ENCODE measurements around the gene TSC2.

The TSC2 gene

DNA sequence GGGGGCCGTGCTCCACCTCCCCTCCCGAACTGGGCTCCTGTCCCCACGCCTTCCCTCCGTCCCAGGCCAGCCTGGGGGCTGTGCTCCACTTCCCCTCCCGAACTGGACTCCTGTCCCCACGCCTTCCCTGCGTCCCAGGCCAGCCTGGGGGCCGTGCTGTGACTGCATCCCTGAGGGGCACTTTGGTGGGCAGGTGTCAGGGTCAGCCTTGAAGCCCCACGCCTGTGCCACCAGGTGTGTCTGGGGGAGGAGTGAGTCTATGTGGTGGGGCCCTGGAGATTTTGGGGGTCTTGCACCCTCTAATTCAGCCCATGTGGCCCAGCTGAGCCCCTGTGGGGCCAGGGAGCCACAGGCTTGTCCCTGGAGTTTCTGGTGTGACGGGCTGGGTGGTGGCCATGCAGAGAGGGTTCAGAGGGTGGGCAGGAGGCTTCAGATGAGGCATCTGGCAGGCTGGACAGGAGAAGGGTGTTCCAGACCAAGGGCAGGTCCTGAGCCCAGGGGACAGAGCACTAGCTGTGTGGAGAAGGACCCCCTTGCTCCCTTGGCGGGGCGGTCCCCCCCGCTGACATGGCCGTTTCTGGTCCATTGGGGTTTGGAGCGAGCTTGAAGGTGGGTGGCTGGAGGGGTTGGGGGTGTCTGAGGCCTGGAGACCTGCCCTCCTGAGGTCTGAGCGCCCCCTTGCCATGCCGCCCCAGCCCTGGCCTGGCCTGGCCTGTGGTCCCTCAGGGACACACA, 12.9 kb upstream of the TSC2 start:
- H3K4me1 ChIP-seq (ENCODE audit: insufficient read depth, low read length, severe bottlenecking), result no peaks in the 10 kb centered on the region
- no peak overlapping the region for H3K4me3 ChIP-seq (ENCODE audit: low read depth, low read length, poor library complexity, severe bottlenecking)
- H3K27me3 ChIP-seq (ENCODE audit: insufficient read depth, low read length), result peaks cover 22% of the 10 kb centered on the region
- H3K9me2 ChIP-seq (ENCODE audit: low read depth, low read length), result no peaks in the 10 kb centered on the region
- TF ChIP-seq EZH2 (IDR thresholded peaks at IDR 0.05; ENCODE audit: borderline replicate concordance, low read length), result no peak
- TF ChIP-seq, protein P1, sequence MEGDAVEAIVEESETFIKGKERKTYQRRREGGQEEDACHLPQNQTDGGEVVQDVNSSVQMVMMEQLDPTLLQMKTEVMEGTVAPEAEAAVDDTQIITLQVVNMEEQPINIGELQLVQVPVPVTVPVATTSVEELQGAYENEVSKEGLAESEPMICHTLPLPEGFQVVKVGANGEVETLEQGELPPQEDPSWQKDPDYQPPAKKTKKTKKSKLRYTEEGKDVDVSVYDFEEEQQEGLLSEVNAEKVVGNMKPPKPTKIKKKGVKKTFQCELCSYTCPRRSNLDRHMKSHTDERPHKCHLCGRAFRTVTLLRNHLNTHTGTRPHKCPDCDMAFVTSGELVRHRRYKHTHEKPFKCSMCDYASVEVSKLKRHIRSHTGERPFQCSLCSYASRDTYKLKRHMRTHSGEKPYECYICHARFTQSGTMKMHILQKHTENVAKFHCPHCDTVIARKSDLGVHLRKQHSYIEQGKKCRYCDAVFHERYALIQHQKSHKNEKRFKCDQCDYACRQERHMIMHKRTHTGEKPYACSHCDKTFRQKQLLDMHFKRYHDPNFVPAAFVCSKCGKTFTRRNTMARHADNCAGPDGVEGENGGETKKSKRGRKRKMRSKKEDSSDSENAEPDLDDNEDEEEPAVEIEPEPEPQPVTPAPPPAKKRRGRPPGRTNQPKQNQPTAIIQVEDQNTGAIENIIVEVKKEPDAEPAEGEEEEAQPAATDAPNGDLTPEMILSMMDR (IDR thresholded peaks at IDR 0.05; ENCODE audit: low read length), result no peak
- no peaks in the 10 kb centered on the region for H3F3A ChIP-seq (ENCODE audit: insufficient read depth, low read length)
- no peak overlapping the region for H3K9ac ChIP-seq (ENCODE audit: low read length)
- H3K27ac ChIP-seq (ENCODE audit: low read depth, low read length, poor library complexity, severe bottlenecking), result no peak overlapping the region
- no peaks in the 10 kb centered on the region for H3K9me3 ChIP-seq (ENCODE audit: low read length)
- no peaks in the 10 kb centered on the region for H3K36me3 ChIP-seq (ENCODE audit: insufficient read depth, low read length)
- no peaks in the 10 kb centered on the region for H3K79me2 ChIP-seq (ENCODE audit: insufficient read depth, low read length)
- no peak overlapping the region for H3K4me2 ChIP-seq (ENCODE audit: low read length)
- H2AFZ ChIP-seq (ENCODE audit: low read length), result no peak overlapping the region
- no peaks in the 10 kb centered on the region for H4K20me1 ChIP-seq (ENCODE audit: insufficient read depth, low read length)

DNA sequence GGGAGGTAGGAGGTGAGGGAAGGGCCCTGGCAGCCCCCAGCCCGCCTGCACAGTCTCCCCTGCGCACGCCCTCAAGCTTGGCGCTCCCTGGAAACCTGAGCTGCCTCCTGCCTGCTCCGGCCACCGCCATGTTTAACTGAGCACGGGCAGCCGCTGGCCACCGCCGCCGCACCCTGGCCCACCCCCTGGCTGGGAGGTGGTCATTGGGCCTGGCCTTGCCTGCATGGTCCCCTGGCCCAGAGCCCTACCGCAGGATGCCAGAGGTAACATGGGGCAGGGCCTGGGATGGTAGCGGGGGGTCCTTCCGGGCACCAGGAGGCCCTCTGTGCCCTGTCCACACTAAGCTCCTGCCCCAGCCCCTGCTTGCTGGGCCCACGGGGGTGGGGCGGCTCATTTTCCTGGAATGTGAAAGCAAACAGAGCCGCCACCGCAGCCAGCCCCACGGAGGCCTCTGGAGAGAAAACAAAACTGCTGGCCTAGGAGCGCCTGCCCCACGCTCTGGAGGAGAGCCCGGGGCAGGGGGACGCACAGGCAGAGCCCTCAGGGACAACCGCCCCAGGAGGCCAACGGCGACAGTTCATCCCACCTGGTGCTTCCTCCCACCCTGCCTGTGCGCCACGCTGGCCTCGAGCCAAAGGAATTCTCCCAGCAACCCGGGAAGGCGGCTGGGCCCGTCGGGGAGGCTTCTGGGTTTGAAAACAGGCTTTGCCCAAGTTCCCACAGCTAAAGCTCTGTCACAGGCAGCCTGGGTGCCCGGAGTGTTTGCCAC, 12.2 kb upstream of the TSC2 start:
- TF ChIP-seq EZH2 (IDR thresholded peaks at IDR 0.05; ENCODE audit: borderline replicate concordance, low read length), result no peak
- TF ChIP-seq, protein P1 (IDR thresholded peaks at IDR 0.05; ENCODE audit: low read length), result no peak
- Histone ChIP-seq H3K4me3 (ENCODE audit: low read depth, low read length, poor library complexity, severe bottlenecking) (no peak overlapping the region), H2AFZ (ENCODE audit: low read length) (no peak overlapping the region), H4K20me1 (ENCODE audit: insufficient read depth, low read length) (no peaks in the 10 kb centered on the region), H3K9me2 (ENCODE audit: low read depth, low read length) (no peaks in the 10 kb centered on the region), H3K9me3 (ENCODE audit: low read length) (no peaks in the 10 kb centered on the region), H3K4me2 (ENCODE audit: low read length) (no peak overlapping the region), H3K36me3 (ENCODE audit: insufficient read depth, low read length) (no peaks in the 10 kb centered on the region), H3K4me1 (ENCODE audit: insufficient read depth, low read length, severe bottlenecking) (no peaks in the 10 kb centered on the region), H3K79me2 (ENCODE audit: insufficient read depth, low read length) (no peaks in the 10 kb centered on the region), H3K27ac (ENCODE audit: low read depth, low read length, poor library complexity, severe bottlenecking) (no peak overlapping the region), H3K9ac (ENCODE audit: low read length) (no peak overlapping the region), H3K27me3 (ENCODE audit: insufficient read depth, low read length) (peaks cover 20% of the 10 kb centered on the region), H3F3A (ENCODE audit: insufficient read depth, low read length) (no peaks in the 10 kb centered on the region)

DNA sequence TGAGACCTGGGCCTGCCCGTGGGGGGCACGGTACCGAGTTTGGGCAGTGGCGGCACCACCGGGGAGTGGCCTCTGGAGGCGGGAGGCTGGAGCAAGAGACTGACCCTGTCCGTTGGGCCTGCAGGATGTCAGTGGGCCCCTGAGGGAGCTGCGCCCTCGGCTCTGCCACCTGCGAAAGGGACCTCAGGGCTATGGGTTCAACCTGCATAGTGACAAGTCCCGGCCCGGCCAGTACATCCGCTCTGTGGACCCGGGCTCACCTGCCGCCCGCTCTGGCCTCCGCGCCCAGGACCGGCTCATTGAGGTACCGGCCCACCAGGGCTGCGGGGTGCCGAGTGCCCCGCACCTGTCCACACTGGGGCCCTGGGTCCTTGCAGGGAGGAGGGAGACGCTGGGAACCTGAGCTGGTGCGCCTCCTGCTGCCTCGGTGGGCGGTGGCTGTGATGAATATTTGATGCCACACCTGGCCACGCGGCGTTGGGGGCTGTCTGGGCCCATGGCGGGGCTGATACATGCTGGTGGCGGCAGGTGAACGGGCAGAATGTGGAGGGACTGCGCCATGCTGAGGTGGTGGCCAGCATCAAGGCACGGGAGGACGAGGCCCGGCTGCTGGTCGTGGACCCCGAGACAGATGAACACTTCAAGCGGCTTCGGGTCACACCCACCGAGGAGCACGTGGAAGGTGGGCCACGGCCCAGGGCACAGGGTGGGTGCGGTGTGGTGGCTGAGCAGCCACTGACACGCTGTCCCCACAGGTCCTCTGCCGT, 11.4 kb upstream of the TSC2 start:
- H3K27me3 ChIP-seq (ENCODE audit: insufficient read depth, low read length), result peaks cover 12% of the 10 kb centered on the region
- H2AFZ ChIP-seq (ENCODE audit: low read length), result no peak overlapping the region
- H3K4me3 ChIP-seq (ENCODE audit: low read depth, low read length, poor library complexity, severe bottlenecking), result no peak overlapping the region
- no peaks in the 10 kb centered on the region for H3K36me3 ChIP-seq (ENCODE audit: insufficient read depth, low read length)
- H3K4me1 ChIP-seq (ENCODE audit: insufficient read depth, low read length, severe bottlenecking), result no peaks in the 10 kb centered on the region
- no peaks in the 10 kb centered on the region for H3K79me2 ChIP-seq (ENCODE audit: insufficient read depth, low read length)
- H3K4me2 ChIP-seq (ENCODE audit: low read length), result no peak overlapping the region
- H3K9me2 ChIP-seq (ENCODE audit: low read depth, low read length), result no peaks in the 10 kb centered on the region
- TF ChIP-seq EZH2 (IDR thresholded peaks at IDR 0.05; ENCODE audit: borderline replicate concordance, low read length), result no peak
- TF ChIP-seq, protein P1 (IDR thresholded peaks at IDR 0.05; ENCODE audit: low read length), result no peak
- H4K20me1 ChIP-seq (ENCODE audit: insufficient read depth, low read length), result no peaks in the 10 kb centered on the region
- H3F3A ChIP-seq (ENCODE audit: insufficient read depth, low read length), result no peaks in the 10 kb centered on the region
- no peak overlapping the region for H3K27ac ChIP-seq (ENCODE audit: low read depth, low read length, poor library complexity, severe bottlenecking)
- no peak overlapping the region for H3K9ac ChIP-seq (ENCODE audit: low read length)
- H3K9me3 ChIP-seq (ENCODE audit: low read length), result no peaks in the 10 kb centered on the region
